Measurements from ENCODE around the gene FRMD4A. TPM values are rescaled to one million over a fixed set of nuclear protein-coding genes. Genes with fewer than 3 reads are reported as not detected.

The FRMD4A gene
- total RNA-seq, 1 experiment from 2014 or later: 19.6 TPM

- Histone ChIP-seq H2BK20ac (ENCODE audit: low read depth, low read length, poor library complexity, severe bottlenecking) (no peak overlapping the region), H3K79me2 (ENCODE audit: insufficient read depth, low read length) (no peaks in the 10 kb centered on the region), H3K4me2 (ENCODE audit: insufficient read depth, insufficient read length, low read length) (no peak overlapping the region), H3K27me3 (ENCODE audit: insufficient read depth, low read length) (no peaks in the 10 kb centered on the region), H3K27ac (ENCODE audit: insufficient read length, low read depth, low read length) (no peak overlapping the region), H3K14ac (ENCODE audit: insufficient read depth, low read length) (no peak overlapping the region), H3K56ac (ENCODE audit: insufficient read length, low read depth, low read length) (no peak overlapping the region), H3K79me1 (ENCODE audit: insufficient read depth, low read depth, low read length, poor library complexity, severe bottlenecking) (no peaks in the 10 kb centered on the region), H2BK12ac (ENCODE audit: insufficient read length, low read depth, low read length) (no peak overlapping the region), H3K4me1 (ENCODE audit: insufficient read depth, low read length) (peaks cover 8% of the 10 kb centered on the region; the same call in 1 of the 2 replicates), H2BK15ac (ENCODE audit: low read depth, low read length) (no peak overlapping the region), H3K9ac (ENCODE audit: extremely low read depth, insufficient read length, low read length) (no peak overlapping the region), H3T11ph (ENCODE audit: low read length) (no peak overlapping the region), H4K91ac (ENCODE audit: insufficient read length, low read depth, low read length) (no peak overlapping the region), H3K9me3 (ENCODE audit: control insufficient read depth, low read depth, low read length) (no peaks in the 10 kb centered on the region), H2BK120ac (ENCODE audit: low read depth, low read length, poor library complexity, severe bottlenecking) (no peak overlapping the region), H3K23me2 (ENCODE audit: insufficient read length, low read depth, low read length, poor library complexity, severe bottlenecking) (no peaks in the 10 kb centered on the region), H2BK5ac (ENCODE audit: insufficient read length, low read length) (no peak overlapping the region), H2AK5ac (ENCODE audit: insufficient read length, low read length) (no peak overlapping the region), H4K20me1 (ENCODE audit: control insufficient read depth, insufficient read depth, insufficient read length) (no peaks in the 10 kb centered on the region), H3K4ac (ENCODE audit: low read depth, low read length) (no peak overlapping the region), H3K23ac (ENCODE audit: insufficient read length, low read depth, low read length) (no peak overlapping the region), H3K18ac (ENCODE audit: insufficient read length, low read depth, low read length) (no peak overlapping the region), H2AFZ (ENCODE audit: low read length) (no peak overlapping the region), H4K8ac (replicated peaks; ENCODE audit: insufficient read length, low read depth, low read length) (no peak overlapping the region), H4K5ac (ENCODE audit: insufficient read length, low read depth, low read length) (no peak overlapping the region)
- no CpG with 5 or more reads among the region's 5 CpGs for WGBS (ENCODE audit: extremely low coverage, insufficient read length, low lambda C conversion rate)
- H3K4me1 Mint-ChIP-seq: peaks cover 22 to 24% of the 10 kb centered on the region in 2 experiments
- H3K4me3 Mint-ChIP-seq: no peak overlapping the region
- H3K9me3 Mint-ChIP-seq: no peaks in the 10 kb centered on the region
- H3K36me3 Mint-ChIP-seq (ENCODE audit: insufficient read depth in 1 of 3, low read depth in 3 of 3): peaks cover 6 to 47% (median 39%) of the 10 kb centered on the region in 3 experiments; a peak in 6 of 7 replicates
- DNase-seq: no peak
- no peak overlapping the region for H3K27ac Mint-ChIP-seq
- no peaks in the 10 kb centered on the region for H3K27me3 Mint-ChIP-seq (ENCODE audit: low read depth)
- TF ChIP-seq CTCF (conservative IDR thresholded peaks at IDR 0.05): peak; percentile 54; the same call in 2 of the 3 replicates
Measured at GRCh38 chr10:13613519-13613918, 717.2 kb downstream of the FRMD4A start.

Data from H9 (cell line).